Activated CD4-positive, alpha-beta T cell treated with anti-CD3 and anti-CD28 coated beads, Interleukin-2, amount 10 ng/mL, durations not matched to agents 24 days and 14 days (primary cell): Measurements from ENCODE around the gene C2CD2L. TPM values are rescaled to one million over a fixed set of nuclear protein-coding genes. Genes with fewer than 3 reads are reported as not detected.
"Not testable (repeated sequence)": the region's sequence is repeated elsewhere in the genome, so short reads cannot be mapped to it uniquely, and the experiment has no call there.

Source experiments
- DNase-seq: peaks from one replicate; pipeline ENCODE4 v3.0.0; 2022
- H3K27ac Mint-ChIP-seq: one replicate; pipeline ENCODE4 v1.8.0; 2022; ENCODE audit warnings: mild to moderate bottlenecking, mixed read lengths
- H3K27me3 Mint-ChIP-seq: one replicate; pipeline ENCODE4 v1.8.0; 2022; ENCODE audit warnings: mixed read lengths
- H3K36me3 Mint-ChIP-seq: one replicate; pipeline ENCODE4 v1.8.0; 2022; ENCODE audit warnings: low read depth, mild to moderate bottlenecking, mixed read lengths
- H3K4me1 Mint-ChIP-seq: one replicate; pipeline ENCODE4 v1.8.0; 2021; ENCODE audit warnings: mixed read lengths
- H3K4me3 Mint-ChIP-seq: one replicate; pipeline ENCODE4 v1.8.0; 2022; ENCODE audit warnings: mild to moderate bottlenecking, moderate library complexity, mixed read lengths
- H3K9me3 Mint-ChIP-seq: one replicate; pipeline ENCODE4 v1.8.0; 2021; ENCODE audit warnings: mixed read lengths
- intact Hi-C: fragments of 100-400 bp; cut with micrococcal nuclease; formaldehyde crosslinking; loops from one replicate; pipeline ENCODE4 v1.15.1; 2023
- total RNA-seq: library from RNA; stranded (reverse); gene quantifications from 2 replicates; pipeline ENCODE4 v1.2.3, GENCODE V29; 2022

Gene C2CD2L
- 31.5 and 33.5 TPM in 2 replicates for total RNA-seq

- intact Hi-C loops = loop anchor here (1.0 to 5.0 kb wide), 3 partner anchors 8 to 100 kb away; partner anchors contain the start of genes CBL and HINFP
- Mint-ChIP-seq H3K4me3 (peak within 1 kb of the TSS; percentile 95), H3K27ac (peak within 1 kb of the TSS; percentile 95), H3K9me3 (no peaks in the 10 kb centered on the region), H3K27me3 (no peaks in the 10 kb centered on the region), H3K36me3 (peaks cover 21% of the 10 kb centered on the region), H3K4me1 (peaks cover 43% of the 10 kb centered on the region)
- peak; percentile 97 for DNase-seq
Observed at GRCh38 chr11:119106564-119107537, at the start of gene C2CD2L. C2CD2L (plus strand) TSS chr11:119107344; CDS start chr11:119107742, 398 bp downstream.

GRCh38 chr11:119059128-119059527, 48.0 kb upstream of the C2CD2L start:
- not testable (repeated sequence) for H3K27me3 Mint-ChIP-seq, H3K27ac Mint-ChIP-seq, H3K4me3 Mint-ChIP-seq, DNase-seq, H3K9me3 Mint-ChIP-seq
- intact Hi-C loops = loop anchor here (5.0 kb wide), 1 partner anchor 62 kb away; the partner anchor contains the start of gene CENATAC
- H3K4me1 Mint-ChIP-seq = peaks cover 24% of the 10 kb centered on the region
- H3K36me3 Mint-ChIP-seq = peaks cover 24% of the 10 kb centered on the region

DNA sequence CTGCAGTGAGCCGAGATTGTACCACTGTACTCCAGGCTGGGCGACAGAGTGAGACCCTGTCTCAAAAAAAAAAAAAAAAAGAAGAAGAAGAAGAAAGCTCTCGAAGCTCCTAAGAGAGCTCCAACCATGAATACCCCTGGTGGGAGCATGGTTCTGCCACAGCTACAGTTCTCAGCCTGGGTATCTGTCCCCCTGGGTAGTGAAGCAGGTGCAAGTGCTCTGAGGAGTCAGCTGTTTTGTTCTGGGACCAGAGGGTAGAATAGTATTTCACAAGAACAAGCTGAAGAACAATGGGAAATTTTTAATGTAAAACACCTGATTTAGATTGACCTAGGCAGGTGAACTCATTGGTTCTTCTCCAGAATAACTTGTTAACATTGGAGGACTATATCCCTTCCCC, 45.9 kb upstream of the C2CD2L start:
- Mint-ChIP-seq H3K4me3 (no peak overlapping the region), H3K9me3 (no peaks in the 10 kb centered on the region), H3K27ac (no peak overlapping the region), H3K4me1 (peaks cover 20% of the 10 kb centered on the region), H3K36me3 (peaks cover 7% of the 10 kb centered on the region), H3K27me3 (no peaks in the 10 kb centered on the region)
- no peak for DNase-seq
- intact Hi-C loops = no loop called here

DNA sequence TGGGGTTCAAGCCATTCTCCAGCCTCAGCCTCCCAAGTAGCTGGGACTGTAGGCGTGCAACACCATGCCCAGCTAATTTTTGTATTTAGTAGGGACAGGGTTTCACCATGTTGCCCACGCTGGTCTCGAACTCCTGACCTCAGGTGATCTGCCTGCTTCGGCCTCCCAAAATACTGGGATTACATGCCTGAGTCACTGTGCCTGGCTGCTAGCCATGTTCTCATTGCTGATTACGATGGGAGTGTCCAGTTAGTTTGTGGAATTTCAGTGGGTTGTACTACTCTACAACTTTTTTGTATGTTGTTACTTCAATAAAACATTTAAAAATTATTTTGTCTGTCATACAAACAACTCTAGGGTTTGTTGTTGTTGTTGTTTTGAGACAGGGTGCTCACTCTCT, 44.4 kb upstream of the C2CD2L start:
- intact Hi-C loops = no loop called here
- Mint-ChIP-seq H3K36me3 (peaks cover 3% of the 10 kb centered on the region), H3K4me1 (peaks cover 25% of the 10 kb centered on the region), H3K27ac (no peak overlapping the region), H3K27me3 (no peaks in the 10 kb centered on the region), H3K4me3 (no peak overlapping the region), H3K9me3 (no peaks in the 10 kb centered on the region)
- no peak for DNase-seq

GRCh38 chr11:119065369-119065768, 41.8 kb upstream of the C2CD2L start:
- peaks cover 9% of the 10 kb centered on the region for H3K36me3 Mint-ChIP-seq
- peak overlapping the region; percentile 92 for H3K4me3 Mint-ChIP-seq
- intact Hi-C loops = loop anchor here (2.0 to 5.0 kb wide), 2 partner anchors 131 to 257 kb away; no protein-coding TSS in a partner anchor

GRCh38 chr11:119067371-119068222, 39.5 kb upstream of the C2CD2L start, which contains the start of gene VPS11:
VPS11 (plus strand) TSS chr11:119067818; CDS start chr11:119067824, 6 bp downstream.
- H3K9me3 Mint-ChIP-seq = no peaks in the 10 kb centered on the region
- H3K27me3 Mint-ChIP-seq = no peaks in the 10 kb centered on the region
- H3K36me3 Mint-ChIP-seq = peaks cover 25% of the 10 kb centered on the region
- intact Hi-C loops = loop anchor here (1.0 to 5.0 kb wide), 5 partner anchors 10 to 255 kb away; partner anchors contain the start of genes HMBS, HYOU1 and SLC37A4
- H3K4me3 Mint-ChIP-seq = peak within 1 kb of the TSS; percentile 92
- peaks cover 22% of the 10 kb centered on the region for H3K4me1 Mint-ChIP-seq
- DNase-seq = peak; percentile 99
- peak within 1 kb of the TSS; percentile 93 for H3K27ac Mint-ChIP-seq

More at GRCh38 chr11:119065369-119065768, 41.8 kb upstream of the C2CD2L start:
- DNase-seq = peak; percentile 87
- Mint-ChIP-seq H3K27ac (peak overlapping the region; percentile 40), H3K27me3 (no peaks in the 10 kb centered on the region), H3K4me1 (peaks cover 22% of the 10 kb centered on the region), H3K9me3 (no peaks in the 10 kb centered on the region)

DNA sequence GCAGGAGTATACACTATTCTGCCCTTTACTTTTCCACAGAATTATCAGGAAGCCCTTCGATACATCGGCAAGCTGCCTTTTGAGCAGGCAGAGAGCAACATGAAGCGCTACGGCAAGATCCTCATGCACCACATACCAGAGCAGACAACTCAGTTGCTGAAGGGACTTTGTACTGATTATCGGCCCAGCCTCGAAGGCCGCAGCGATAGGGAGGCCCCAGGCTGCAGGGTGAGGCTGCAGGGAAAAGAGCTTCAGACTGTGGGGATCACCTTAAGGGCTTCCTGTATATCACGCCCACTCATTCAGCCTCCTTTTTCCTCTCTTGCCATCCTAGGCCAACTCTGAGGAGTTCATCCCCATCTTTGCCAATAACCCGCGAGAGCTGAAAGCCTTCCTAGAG, 29.3 kb upstream of the C2CD2L start:
- Mint-ChIP-seq H3K36me3 (peaks cover 53% of the 10 kb centered on the region), H3K4me3 (no peak overlapping the region), H3K27me3 (no peaks in the 10 kb centered on the region), H3K27ac (no peak overlapping the region), H3K9me3 (no peaks in the 10 kb centered on the region), H3K4me1 (peaks cover 1% of the 10 kb centered on the region)
- DNase-seq = no peak
- intact Hi-C loops = no loop called here

- H3K27ac Mint-ChIP-seq = no peak overlapping the region
- peaks cover 46% of the 10 kb centered on the region for H3K36me3 Mint-ChIP-seq
- H3K4me3 Mint-ChIP-seq = no peak overlapping the region
- intact Hi-C loops = no loop called here
- no peaks in the 10 kb centered on the region for H3K9me3 Mint-ChIP-seq
- H3K4me1 Mint-ChIP-seq = no peaks in the 10 kb centered on the region
- no peaks in the 10 kb centered on the region for H3K27me3 Mint-ChIP-seq
- DNase-seq = no peak
Observed at GRCh38 chr11:119078675-119079420, 28.3 kb upstream of the C2CD2L start.

DNA sequence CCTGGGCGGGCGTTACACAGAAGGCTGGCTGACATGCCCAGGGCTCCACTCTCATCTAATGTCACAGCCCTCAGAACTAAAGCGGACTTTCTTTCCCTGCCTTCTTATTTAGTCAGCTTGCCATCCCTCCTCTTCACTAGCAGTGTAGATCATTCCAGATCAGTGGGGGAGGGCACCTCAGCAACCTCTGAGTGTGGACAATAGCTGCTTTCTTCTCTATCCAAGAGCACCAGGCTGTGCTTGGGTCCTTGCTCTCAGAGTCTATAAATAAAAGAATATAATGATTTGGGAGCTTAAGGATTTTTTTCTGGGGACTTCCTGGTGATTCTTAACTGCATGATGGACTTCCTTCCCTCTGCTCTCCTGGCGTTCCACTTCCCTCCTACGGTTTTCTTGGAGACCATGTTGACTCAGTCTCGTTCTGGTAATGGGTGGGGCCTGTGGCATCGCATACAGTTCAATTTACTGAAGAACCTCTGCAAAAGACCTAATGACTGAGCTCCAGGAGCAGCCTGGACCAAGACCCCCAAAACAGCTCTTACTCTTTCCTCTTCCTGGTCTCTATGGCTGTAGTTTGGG, 25.4 kb upstream of the C2CD2L start:
- DNase-seq = no peak
- Mint-ChIP-seq H3K27ac (no peak overlapping the region), H3K36me3 (peaks cover 40% of the 10 kb centered on the region), H3K9me3 (no peaks in the 10 kb centered on the region), H3K27me3 (no peaks in the 10 kb centered on the region), H3K4me3 (no peak overlapping the region), H3K4me1 (peaks cover 9% of the 10 kb centered on the region)
- intact Hi-C loops = no loop called here

- H3K36me3 Mint-ChIP-seq = peaks cover 20% of the 10 kb centered on the region
- no peaks in the 10 kb centered on the region for H3K27me3 Mint-ChIP-seq
- peak; percentile 98 for DNase-seq
- H3K4me1 Mint-ChIP-seq = peaks cover 24% of the 10 kb centered on the region
- H3K9me3 Mint-ChIP-seq = no peaks in the 10 kb centered on the region
- intact Hi-C loops = loop anchor here (1.0 to 2.0 kb wide), 6 partner anchors 10 to 67 kb away; partner anchors contain the start of genes DPAGT1, HINFP, HYOU1 and RPS25
- H3K27ac Mint-ChIP-seq = peak within 1 kb of the TSS; percentile 95
- peak within 1 kb of the TSS; percentile 97 for H3K4me3 Mint-ChIP-seq
Observed at GRCh38 chr11:119084663-119085436, 22.3 kb upstream of the C2CD2L start, which contains the start of gene HMBS. HMBS (plus strand) TSS chr11:119084881; CDS start chr11:119085034, 153 bp downstream.

DNA sequence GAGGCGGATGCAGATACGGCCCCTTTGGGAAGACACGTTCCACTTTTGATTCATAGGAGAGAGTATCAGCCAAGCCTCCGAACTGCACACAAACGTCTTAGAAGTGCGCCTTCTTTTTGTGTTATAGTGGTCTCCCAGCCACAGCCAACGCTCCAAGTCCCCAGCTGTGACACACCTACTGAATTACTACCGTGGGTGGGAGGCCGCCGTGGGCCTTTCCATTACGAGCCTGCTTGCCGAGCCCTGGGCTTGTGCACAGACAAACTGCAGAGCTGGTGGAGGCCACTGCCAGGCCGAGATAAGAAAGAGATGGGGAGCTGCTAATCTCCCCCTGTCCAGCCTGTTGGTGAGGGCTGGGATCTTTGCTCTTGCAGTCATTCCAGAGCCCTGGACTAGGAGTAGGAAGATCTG, 21.7 kb upstream of the C2CD2L start:
- H3K9me3 Mint-ChIP-seq = no peaks in the 10 kb centered on the region
- peaks cover 28% of the 10 kb centered on the region for H3K4me1 Mint-ChIP-seq
- peak overlapping the region; percentile 97 for H3K4me3 Mint-ChIP-seq

GRCh38 chr11:119087123-119087522, 20.0 kb upstream of the C2CD2L start:
- H3K27me3 Mint-ChIP-seq = no peaks in the 10 kb centered on the region
- H3K9me3 Mint-ChIP-seq = no peaks in the 10 kb centered on the region
- H3K4me3 Mint-ChIP-seq = no peak overlapping the region
- peaks cover 17% of the 10 kb centered on the region for H3K36me3 Mint-ChIP-seq
- no peak for DNase-seq
- no peak overlapping the region for H3K27ac Mint-ChIP-seq
- peaks cover 38% of the 10 kb centered on the region for H3K4me1 Mint-ChIP-seq
- intact Hi-C loops = no loop called here

More for the DNA sequence above, 21.7 kb upstream of the C2CD2L start:
- H3K27ac Mint-ChIP-seq = peak overlapping the region; percentile 95
- no peaks in the 10 kb centered on the region for H3K27me3 Mint-ChIP-seq
- intact Hi-C loops = loop anchor here (1.0 to 2.0 kb wide), 3 partner anchors 10 to 36 kb away; partner anchors contain the start of genes DPAGT1 and HINFP
- peaks cover 20% of the 10 kb centered on the region for H3K36me3 Mint-ChIP-seq
- no peak for DNase-seq
